ENCODE data around the gene KRTAP4-8. TPM values are rescaled to one million over a fixed set of nuclear protein-coding genes. Genes with fewer than 3 reads are reported as not detected.

The KRTAP4-8 gene
- total RNA-seq (2021; fragmentation: NEBNext Ultra II Directional; extraction: Animal tissue kit (Norgen Biotek cat#: 25700)) (not detected in 2 replicates), polyA plus RNA-seq (2011; rRNA removed) (not detected in 2 replicates), polyA minus RNA-seq (2011; rRNA and poly(A)+ RNA removed) (not detected in 2 replicates)
- polyA plus RNA-seq (2011; cell fraction: cytosol; rRNA removed) = not detected
- not detected for polyA plus RNA-seq (2011; cell fraction: nucleus; rRNA removed)
- polyA plus RNA-seq (2012, experiment 1 of 2) = not detected in 4 replicates
- polyA plus RNA-seq (2012, experiment 2 of 2) = not detected
- polyA plus RNA-seq (2013, experiment 1 of 2) = not detected
- not detected for polyA plus RNA-seq (2013, experiment 2 of 2)
- polyA minus RNA-seq (2011; cell fraction: cytosol; rRNA and poly(A)+ RNA removed) = not detected
- polyA minus RNA-seq (2011; cell fraction: nucleus; rRNA and poly(A)+ RNA removed) = not detected
- long read RNA-seq, experiment 1 = 0 reads
- long read RNA-seq, experiment 2 = 0 reads

- ChIA-PET CTCF (ENCODE audit: partially characterized antibody) (no interaction called here), POLR2A (ENCODE audit: partially characterized antibody) (no interaction called here)
- H4K20me1 ChIP-seq (replicated peaks in 1 of 2; ENCODE audit: control insufficient read depth in 1 of 2, insufficient read depth in 2 of 2, low read length in 2 of 2) = no peaks in the 10 kb centered on the region
- H4K5ac ChIP-seq (ENCODE audit: insufficient read length, low read depth, low read length) = no peak within 1 kb of the TSS
- H3K9me3 ChIP-seq (ENCODE audit: insufficient read depth in 2 of 2, low read depth in 1 of 2, low read length in 1 of 2) = 0 out of 4 replicates have a peak, but pooled peaks cover 3% of the 10 kb centered on the region in 2 experiments
- H2BK120ac ChIP-seq (replicated peaks; ENCODE audit: low read depth, low read length) = no peak within 1 kb of the TSS
- H3K27ac ChIP-seq (ENCODE audit: low read depth, low read length) = no peak within 1 kb of the TSS
- no peak within 1 kb of the TSS for H3K56ac ChIP-seq (replicated peaks; ENCODE audit: insufficient read length, low read depth, low read length)
- no peak within 1 kb of the TSS for H2BK12ac ChIP-seq (ENCODE audit: low read depth, low read length)
- peaks cover 0 to 4% (median 0%) of the 10 kb centered on the region in 4 experiments; a peak in 2 of 7 replicates for H3K4me1 ChIP-seq (replicated peaks in 1 of 4; ENCODE audit: control insufficient read depth in 3 of 4, insufficient read depth in 4 of 4, low read length in 3 of 4)
- 92% methylated on average over 4 of the region's 4 CpGs; no CpG with 5 or more reads in 1 of the 2 experiments for WGBS, 2 experiments (ENCODE audit: extremely low coverage in 1 of 2, insufficient coverage in 1 of 2, insufficient read length in 1 of 2, insufficient replicate concordance in 2 of 2, low coverage in 1 of 2, low lambda C conversion rate in 2 of 2, missing lambda C conversion rate in 1 of 2)
- no peak within 1 kb of the TSS for H3K4me2 ChIP-seq (ENCODE audit: insufficient read depth in 1 of 2, low read depth in 2 of 2, low read length in 2 of 2)
- H3K4me3 ChIP-seq (ENCODE audit: extremely low read depth in 1 of 4, insufficient read depth in 2 of 4, low read depth in 3 of 4, low read length in 4 of 4) = no peak within 1 kb of the TSS
- H3K18ac ChIP-seq (ENCODE audit: extremely low read depth, low read length) = no peak within 1 kb of the TSS
- no peak within 1 kb of the TSS for H3K4ac ChIP-seq (replicated peaks; ENCODE audit: insufficient read length, low read depth, low read length)
- no peaks in the 10 kb centered on the region for H3K79me1 ChIP-seq (ENCODE audit: low read depth, low read length)
- no peak within 1 kb of the TSS for H2BK15ac ChIP-seq (ENCODE audit: low read length)
- DNase-seq (ENCODE audit: low read depth in 1 of 2, low spot score in 2 of 2) (no peak), FAIRE-seq (no peak)
- H3K27me3 ChIP-seq (replicated peaks in 1 of 4; ENCODE audit: control insufficient read depth in 3 of 4, extremely low read depth in 1 of 4, insufficient read depth in 3 of 4, low read length in 3 of 4) = no peaks in the 10 kb centered on the region
- H2BK5ac ChIP-seq (ENCODE audit: low read depth, low read length) = no peak within 1 kb of the TSS
- no peak within 1 kb of the TSS for H3K23ac ChIP-seq (ENCODE audit: insufficient read length)
- no peaks in the 10 kb centered on the region for H3K23me2 ChIP-seq (ENCODE audit: low read depth, low read length)
- no peak within 1 kb of the TSS for H2BK20ac ChIP-seq (ENCODE audit: low read length)
- H3K14ac ChIP-seq (ENCODE audit: insufficient read length) = no peak within 1 kb of the TSS
- H4K8ac ChIP-seq (ENCODE audit: extremely low read depth, insufficient read depth, low read length) = no peak within 1 kb of the TSS
- H2AK5ac ChIP-seq (ENCODE audit: low read depth, low read length) = no peak within 1 kb of the TSS
- TF ChIP-seq TEAD4 (IDR thresholded peaks at IDR 0.05; ENCODE audit: low read depth, low read length) (no peak), BCL11A (IDR thresholded peaks at IDR 0.05; ENCODE audit: low read depth in 2 of 2, low read length in 2 of 2) (no peak), KDM5A (IDR thresholded peaks at IDR 0.05; ENCODE audit: low read length) (no peak), RXRA (IDR thresholded peaks at IDR 0.05; ENCODE audit: insufficient read depth, low read depth, low read length) (no peak), CBX5 (IDR thresholded peaks at IDR 0.05; ENCODE audit: low read depth, low read length) (no peak), RNF2 (IDR thresholded peaks at IDR 0.05; ENCODE audit: borderline replicate concordance, low read depth, low read length, missing control alignments, poor library complexity, severe bottlenecking) (no peak)
- H3K79me2 ChIP-seq (ENCODE audit: control insufficient read depth in 1 of 2, insufficient read depth in 2 of 2, low read length in 2 of 2) = no peaks in the 10 kb centered on the region
- no peaks in the 10 kb centered on the region for H3K36me3 ChIP-seq (ENCODE audit: control insufficient read depth in 2 of 4, insufficient read depth in 4 of 4, low read length in 3 of 4)
- no peak within 1 kb of the TSS for H3K9ac ChIP-seq (replicated peaks in 1 of 4; ENCODE audit: extremely low read depth in 1 of 4, low read depth in 3 of 4, low read length in 3 of 4)
- H2AFZ ChIP-seq (ENCODE audit: low read length) = no peak within 1 kb of the TSS
- no peak within 1 kb of the TSS for H4K91ac ChIP-seq (replicated peaks; ENCODE audit: insufficient read length, low read length)
Observed at GRCh38 chr17:41098042-41098441, at the start of gene KRTAP4-8. TSS of gene KRTAP4-8 (minus strand) at chr17:41098142. CDS start at chr17:41098084, 58 bp downstream.
